ENCODE results near the gene SLC24A1.

DNA sequence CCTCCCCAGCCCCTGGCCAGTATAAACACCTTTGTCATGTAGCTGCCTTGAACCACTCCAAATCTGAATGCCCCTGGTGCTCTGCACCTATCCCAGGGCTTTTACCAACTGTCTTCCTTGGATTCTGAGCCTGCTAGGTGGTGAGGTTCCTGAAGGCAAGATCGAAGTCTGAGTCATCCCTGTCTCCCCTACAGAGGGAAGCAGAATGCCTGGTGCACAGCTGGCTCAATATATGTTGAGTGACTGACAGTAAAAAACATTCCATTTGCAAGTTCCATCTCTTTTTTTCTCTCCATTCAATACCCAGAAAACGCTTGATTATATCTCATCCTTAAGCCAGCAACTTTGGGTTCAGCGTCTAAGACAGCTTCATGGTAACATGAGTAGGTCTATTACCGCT is 24.7 kb downstream of the SLC24A1 start:
- TF ChIP-seq, protein P1, sequence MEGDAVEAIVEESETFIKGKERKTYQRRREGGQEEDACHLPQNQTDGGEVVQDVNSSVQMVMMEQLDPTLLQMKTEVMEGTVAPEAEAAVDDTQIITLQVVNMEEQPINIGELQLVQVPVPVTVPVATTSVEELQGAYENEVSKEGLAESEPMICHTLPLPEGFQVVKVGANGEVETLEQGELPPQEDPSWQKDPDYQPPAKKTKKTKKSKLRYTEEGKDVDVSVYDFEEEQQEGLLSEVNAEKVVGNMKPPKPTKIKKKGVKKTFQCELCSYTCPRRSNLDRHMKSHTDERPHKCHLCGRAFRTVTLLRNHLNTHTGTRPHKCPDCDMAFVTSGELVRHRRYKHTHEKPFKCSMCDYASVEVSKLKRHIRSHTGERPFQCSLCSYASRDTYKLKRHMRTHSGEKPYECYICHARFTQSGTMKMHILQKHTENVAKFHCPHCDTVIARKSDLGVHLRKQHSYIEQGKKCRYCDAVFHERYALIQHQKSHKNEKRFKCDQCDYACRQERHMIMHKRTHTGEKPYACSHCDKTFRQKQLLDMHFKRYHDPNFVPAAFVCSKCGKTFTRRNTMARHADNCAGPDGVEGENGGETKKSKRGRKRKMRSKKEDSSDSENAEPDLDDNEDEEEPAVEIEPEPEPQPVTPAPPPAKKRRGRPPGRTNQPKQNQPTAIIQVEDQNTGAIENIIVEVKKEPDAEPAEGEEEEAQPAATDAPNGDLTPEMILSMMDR (IDR thresholded peaks at IDR 0.05; ENCODE audit: low read length) = no peak
- no peak for TF ChIP-seq EZH2 (IDR thresholded peaks at IDR 0.05; ENCODE audit: borderline replicate concordance, low read length)
